IgD-negative memory B cell (primary cell): ENCODE measurements around the gene CMTR1. TPM values are rescaled to one million over a fixed set of nuclear protein-coding genes. Genes with fewer than 3 reads are reported as not detected.
A peak's percentile ranks its signal among the peaks of the same experiment; 100 is the strongest.

Experiments used
- H3K27ac Mint-ChIP-seq, 3 donors: one replicate each; pipeline ENCODE4 v1.8.0; 2020 to 2022; ENCODE audit warnings: mild to moderate bottlenecking in 3 of 3, mixed read lengths in 3 of 3, moderate library complexity in 1 of 3
- H3K27me3 Mint-ChIP-seq: one replicate; pipeline ENCODE4 v1.8.0; 2021; ENCODE audit warnings: mixed read lengths
- H3K36me3 Mint-ChIP-seq: one replicate; pipeline ENCODE4 v1.8.0; 2020; ENCODE audit warnings: mild to moderate bottlenecking, mixed read lengths
- H3K4me1 Mint-ChIP-seq, 3 donors: one replicate each; pipeline ENCODE4 v1.8.0; 2020 to 2022; ENCODE audit warnings: mixed read lengths in 3 of 3, mild to moderate bottlenecking in 1 of 3
- H3K4me3 Mint-ChIP-seq, 4 donors: one replicate each; pipeline ENCODE4 v1.8.0; 2020 to 2022; ENCODE audit warnings: mild to moderate bottlenecking in 4 of 4, mixed read lengths in 4 of 4, moderate library complexity in 3 of 4
- H3K9me3 Mint-ChIP-seq, 3 donors: one replicate each; pipeline ENCODE4 v1.8.0; 2020 to 2021; ENCODE audit warnings: mixed read lengths in 3 of 3, mild to moderate bottlenecking in 1 of 3
- polyA plus RNA-seq: library from polyadenylated mRNA; unstranded; fragments of 300-500 nt; fragmentation: Illumina TruSeq; gene quantifications from one replicate; pipeline ENCODE4 v1.2.3, GENCODE V29; 2021

The CMTR1 gene
- polyA plus RNA-seq, 1 donor from 2014 or later = 27.5 TPM

DNA sequence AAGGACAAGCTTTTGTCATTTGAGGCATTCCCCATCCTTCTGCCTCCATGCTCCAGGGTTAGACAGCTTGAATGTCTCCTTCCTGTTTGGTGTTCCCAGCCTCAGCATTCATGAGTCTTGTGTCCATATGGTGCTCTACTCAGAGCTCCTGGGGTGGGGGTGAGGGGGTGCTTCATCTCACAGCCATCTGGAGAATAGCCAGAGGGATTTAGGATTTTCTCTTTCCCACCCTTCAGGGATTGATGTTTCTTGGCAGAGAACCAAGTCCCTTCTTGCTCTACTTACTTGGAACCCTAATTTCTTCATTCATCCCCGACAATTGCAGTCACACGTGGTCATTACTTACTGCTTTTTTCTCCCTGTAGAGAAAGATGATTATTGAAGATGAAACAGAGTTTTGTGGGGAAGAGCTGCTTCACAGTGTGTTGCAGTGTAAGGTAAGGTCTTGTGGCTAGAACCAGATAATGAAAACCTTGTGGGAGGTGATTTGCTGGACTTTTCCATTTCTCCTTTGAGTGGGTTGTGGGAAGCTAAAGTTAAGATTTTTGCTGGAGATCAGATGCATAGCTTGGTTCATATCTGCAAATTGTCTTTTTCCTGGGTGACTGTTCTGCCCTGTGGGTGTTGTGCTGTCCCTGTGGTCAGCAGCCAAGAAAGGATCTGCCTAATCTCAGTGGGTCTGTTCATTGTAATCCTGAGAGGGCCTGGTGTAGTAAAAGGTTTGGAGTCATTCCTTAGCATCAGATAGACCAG, 18.6 kb downstream of the CMTR1 start:
- no peaks in the 10 kb centered on the region for H3K27me3 Mint-ChIP-seq
- H3K9me3 Mint-ChIP-seq = no peaks in the 10 kb centered on the region
- peaks cover 4% of the 10 kb centered on the region for H3K36me3 Mint-ChIP-seq
- no peak overlapping the region for H3K27ac Mint-ChIP-seq
- H3K4me1 Mint-ChIP-seq = peaks cover 0 to 2% (median 0%) of the 10 kb centered on the region in 3 donors
- no peak overlapping the region for H3K4me3 Mint-ChIP-seq

DNA sequence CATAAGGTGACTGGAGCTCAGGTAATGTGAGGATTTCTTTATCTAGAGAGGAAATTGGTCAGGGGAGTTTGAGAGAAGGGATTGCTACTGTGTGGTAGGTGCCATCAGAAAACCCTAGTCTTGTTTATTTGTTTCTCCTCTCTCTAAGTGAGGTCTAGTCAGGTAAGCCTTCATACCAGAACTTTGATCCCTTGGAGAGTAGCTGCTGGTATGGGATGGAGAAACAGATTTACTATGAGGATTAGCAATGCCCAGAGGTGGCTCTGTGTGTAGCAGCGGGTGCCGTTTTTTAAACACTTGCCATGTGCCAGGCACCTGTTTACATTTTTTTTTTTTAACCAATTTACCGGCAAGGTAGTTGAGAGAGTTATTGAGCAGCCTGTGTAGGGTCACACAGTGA, 19.5 kb downstream of the CMTR1 start:
- Mint-ChIP-seq H3K27me3 (no peaks in the 10 kb centered on the region), H3K27ac (no peak overlapping the region), H3K9me3 (no peaks in the 10 kb centered on the region), H3K4me3 (no peak overlapping the region), H3K36me3 (peaks cover 4% of the 10 kb centered on the region), H3K4me1 (peaks cover 0 to 4% (median 0%) of the 10 kb centered on the region in 3 donors)

DNA sequence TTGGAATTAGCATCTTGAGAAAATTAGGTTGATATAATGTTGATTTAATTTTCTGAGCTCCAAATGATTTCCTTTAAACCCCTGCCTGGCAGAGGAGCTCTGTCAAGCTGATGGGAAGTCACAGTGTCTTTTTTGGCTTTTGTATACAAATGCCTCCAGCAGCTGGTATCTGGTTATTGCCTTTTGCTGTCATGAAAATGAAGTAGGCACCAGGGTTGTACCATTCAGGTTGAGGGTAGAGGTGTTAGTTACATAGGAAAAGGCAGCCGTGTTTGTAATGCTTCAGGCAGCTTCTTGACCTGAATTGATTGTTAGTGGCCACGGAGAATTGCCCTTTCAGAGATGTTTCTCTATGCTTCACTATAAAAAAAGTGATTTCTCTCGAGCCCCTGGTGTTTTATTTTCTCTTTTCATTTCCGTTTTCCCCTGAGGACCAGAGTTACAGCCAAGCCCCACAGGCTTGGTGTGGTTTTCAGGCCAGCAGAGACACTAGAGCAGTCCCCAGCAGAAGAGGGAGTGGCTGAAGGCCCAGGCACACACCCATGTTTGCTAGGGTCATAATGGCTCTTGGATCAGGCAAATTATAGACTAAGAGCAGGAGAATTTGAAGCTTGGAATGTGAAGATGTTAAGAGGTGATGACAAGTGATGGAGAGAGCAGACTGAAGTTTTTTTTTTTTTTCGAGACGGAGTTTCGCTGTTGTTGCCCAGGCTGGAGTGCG, 21.6 kb downstream of the CMTR1 start:
- Mint-ChIP-seq H3K36me3 (peaks cover 4% of the 10 kb centered on the region), H3K4me3 (no peak overlapping the region), H3K27ac (peak overlapping the region in 2 of 3 donors; percentile 20 to 26), H3K9me3 (no peaks in the 10 kb centered on the region), H3K27me3 (no peaks in the 10 kb centered on the region), H3K4me1 (peaks cover 0 to 3% (median 0%) of the 10 kb centered on the region in 3 donors)

DNA sequence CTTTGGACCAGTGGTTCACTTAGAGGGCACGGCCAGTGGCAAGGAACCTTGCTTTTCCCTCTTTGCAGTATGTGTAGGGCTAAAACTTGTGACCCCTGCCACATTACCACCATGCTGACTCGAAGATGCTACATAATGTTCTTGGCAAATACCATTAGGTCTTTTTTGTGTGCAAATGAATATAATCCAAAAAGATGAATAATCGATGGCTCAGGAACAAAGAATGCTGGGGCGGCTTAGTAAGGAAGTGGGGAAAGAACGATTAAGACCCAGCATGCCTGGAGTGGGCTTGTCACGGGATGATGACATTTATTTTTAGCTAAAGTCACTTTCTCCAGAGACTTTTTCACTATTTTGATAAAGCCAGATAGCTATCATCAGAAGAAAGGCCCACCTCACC, 23.1 kb downstream of the CMTR1 start:
- Mint-ChIP-seq H3K27ac (no peak overlapping the region), H3K9me3 (no peaks in the 10 kb centered on the region), H3K36me3 (peaks cover 2% of the 10 kb centered on the region), H3K4me1 (peaks cover 0 to 3% (median 0%) of the 10 kb centered on the region in 3 donors), H3K4me3 (no peak overlapping the region), H3K27me3 (no peaks in the 10 kb centered on the region)

DNA sequence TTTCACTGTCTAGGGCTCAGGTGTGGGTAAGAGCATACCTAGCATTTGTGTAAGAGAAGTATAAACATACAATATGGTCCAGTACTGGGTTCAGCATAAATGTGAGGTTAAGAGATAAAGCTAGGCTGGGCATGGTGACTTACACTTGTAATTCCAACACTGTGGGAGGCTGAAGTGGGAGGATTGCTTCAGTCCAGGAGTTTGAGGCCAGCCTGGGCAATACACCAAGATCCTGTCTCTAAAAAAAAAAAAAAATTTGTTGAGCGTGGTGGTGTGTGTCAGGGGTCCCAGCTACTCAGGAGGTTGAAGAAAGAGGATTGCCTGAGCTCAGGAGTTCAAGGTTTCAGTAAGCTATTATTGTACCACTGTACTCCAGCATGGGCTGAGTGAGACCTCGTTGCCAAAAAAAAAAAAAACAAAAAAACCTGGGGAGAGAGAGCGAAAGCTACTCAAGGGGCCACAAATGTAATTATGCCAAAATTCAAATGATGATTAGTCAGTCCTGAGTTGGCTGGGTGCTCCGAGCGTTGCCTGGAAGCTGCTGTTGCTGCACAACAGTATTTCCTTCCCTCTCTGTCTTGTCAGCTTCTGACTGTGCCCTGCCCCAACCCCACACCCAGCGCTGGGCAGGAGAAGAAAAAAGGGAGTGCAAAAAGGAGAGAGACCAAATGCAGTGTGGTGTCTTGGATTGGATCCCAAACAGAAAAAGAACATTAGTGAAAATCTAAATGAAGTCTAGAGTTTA, 24.0 kb downstream of the CMTR1 start:
- H3K36me3 Mint-ChIP-seq = peaks cover 2% of the 10 kb centered on the region
- no peak overlapping the region for H3K4me3 Mint-ChIP-seq
- H3K4me1 Mint-ChIP-seq = peaks cover 0 to 3% (median 0%) of the 10 kb centered on the region in 3 donors
- H3K9me3 Mint-ChIP-seq = no peaks in the 10 kb centered on the region
- H3K27ac Mint-ChIP-seq = peak overlapping the region in 1 of 3 donors; percentile 67
- H3K27me3 Mint-ChIP-seq = no peaks in the 10 kb centered on the region

DNA sequence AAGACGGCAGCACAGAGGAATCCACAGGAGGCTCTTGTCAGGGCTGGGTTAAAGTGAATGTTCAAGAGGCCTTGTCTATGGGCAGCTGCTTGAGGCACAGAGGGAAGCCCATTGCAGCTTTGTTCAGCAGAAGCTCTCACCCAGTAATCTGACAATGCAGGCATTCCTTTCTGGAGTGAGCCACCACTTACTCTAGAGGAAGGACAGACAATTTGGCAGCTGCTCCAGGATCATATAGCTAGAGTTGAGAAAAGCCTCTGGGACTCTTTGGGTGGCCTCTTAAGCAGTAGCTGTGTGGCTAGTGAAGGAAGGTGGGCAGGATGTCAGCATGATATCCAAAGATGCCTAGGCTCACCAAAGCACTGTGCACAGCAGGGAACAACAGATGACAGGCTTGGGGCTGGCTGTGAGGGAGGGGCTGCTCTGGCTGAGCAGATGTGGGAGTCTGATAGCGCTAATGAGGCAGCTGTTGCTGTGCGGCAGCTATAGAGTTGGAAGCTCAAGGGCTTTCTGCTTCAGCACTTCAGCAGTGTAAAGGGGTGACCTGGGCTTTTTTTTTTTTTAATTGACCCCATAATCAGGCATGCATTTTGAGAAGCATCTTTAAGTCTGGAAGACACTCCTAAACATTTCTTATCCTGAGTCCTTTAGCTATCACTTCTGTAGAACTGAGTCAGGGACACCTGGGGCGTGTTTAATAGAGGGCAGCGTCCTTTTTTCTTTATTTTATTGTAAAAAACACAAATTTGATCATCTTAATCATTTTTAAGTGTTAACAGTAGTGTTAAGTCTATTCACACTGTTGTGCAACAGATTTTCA, 27.2 kb downstream of the CMTR1 start:
- peaks cover 0 to 5% (median 3%) of the 10 kb centered on the region in 3 donors for H3K4me1 Mint-ChIP-seq
- no peak overlapping the region for H3K27ac Mint-ChIP-seq
- no peak overlapping the region for H3K4me3 Mint-ChIP-seq
- H3K9me3 Mint-ChIP-seq = no peaks in the 10 kb centered on the region
- peaks cover 4% of the 10 kb centered on the region for H3K36me3 Mint-ChIP-seq
- H3K27me3 Mint-ChIP-seq = no peaks in the 10 kb centered on the region

DNA sequence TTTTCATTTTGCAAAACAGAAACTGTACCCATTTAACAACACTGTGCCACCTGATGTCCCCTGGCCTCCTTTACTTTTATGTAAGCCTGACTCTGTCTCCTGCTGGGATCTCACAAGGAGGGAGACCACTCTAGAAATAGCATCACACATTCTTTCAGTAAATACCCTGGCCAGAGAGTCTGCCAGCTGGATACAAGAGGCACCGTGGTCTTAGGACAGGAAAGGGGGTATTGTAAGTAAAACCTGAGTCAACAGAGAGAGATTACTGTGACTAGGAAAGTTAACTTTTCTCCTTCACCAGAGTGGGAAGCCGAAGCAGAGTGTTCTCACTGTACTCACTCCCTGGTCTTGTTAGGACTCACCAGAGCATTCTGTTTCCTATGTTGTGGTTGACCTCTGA, 27.8 kb downstream of the CMTR1 start:
- peaks cover 0 to 5% (median 3%) of the 10 kb centered on the region in 3 donors for H3K4me1 Mint-ChIP-seq
- no peak overlapping the region for H3K27ac Mint-ChIP-seq
- H3K27me3 Mint-ChIP-seq = no peaks in the 10 kb centered on the region
- H3K9me3 Mint-ChIP-seq = no peaks in the 10 kb centered on the region
- H3K4me3 Mint-ChIP-seq = no peak overlapping the region
- peaks cover 6% of the 10 kb centered on the region for H3K36me3 Mint-ChIP-seq

DNA sequence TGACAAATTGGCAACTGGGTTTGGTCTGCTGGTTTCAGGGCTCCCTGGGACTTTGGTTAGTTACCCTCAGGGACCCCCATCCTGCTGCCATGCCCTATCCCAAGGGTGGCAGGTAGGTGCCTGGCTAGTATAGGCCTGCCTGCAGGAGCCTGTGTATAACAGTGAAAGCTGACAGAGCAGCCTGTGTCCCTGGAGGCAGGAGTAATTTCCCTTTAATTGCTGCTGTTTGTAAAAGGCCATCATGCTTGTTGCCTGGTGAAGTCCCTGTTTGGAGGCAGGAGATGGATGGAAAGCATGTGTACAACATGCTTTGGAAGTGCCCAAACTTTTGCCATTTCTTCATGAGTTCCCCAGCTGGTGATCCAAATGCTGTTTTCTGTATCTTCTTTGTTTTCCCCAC, 30.1 kb downstream of the CMTR1 start:
- Mint-ChIP-seq H3K9me3 (no peaks in the 10 kb centered on the region), H3K4me3 (no peak overlapping the region), H3K27ac (no peak overlapping the region), H3K36me3 (peaks cover 14% of the 10 kb centered on the region), H3K4me1 (peaks cover 0 to 3% (median 2%) of the 10 kb centered on the region in 3 donors), H3K27me3 (no peaks in the 10 kb centered on the region)

DNA sequence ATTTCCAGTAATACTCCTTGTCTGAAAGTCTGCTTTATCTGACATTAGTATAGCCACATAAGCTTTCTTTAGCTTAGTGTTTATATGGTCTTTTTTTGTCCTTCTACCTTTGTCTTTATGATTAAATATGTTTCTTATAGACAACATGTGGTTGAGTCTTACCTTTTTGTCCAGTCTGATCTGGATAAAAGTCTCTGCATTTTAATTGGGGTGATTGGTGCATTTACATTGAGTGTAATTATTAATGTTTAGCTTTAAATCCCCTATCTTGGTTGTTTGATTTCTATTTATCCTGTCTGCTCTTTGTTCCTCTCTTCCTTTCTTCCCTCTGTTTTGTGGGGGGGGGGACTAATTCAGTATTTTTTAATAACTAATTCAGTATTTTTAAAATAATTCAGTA, 34.7 kb downstream of the CMTR1 start:
- Mint-ChIP-seq H3K9me3 (no peaks in the 10 kb centered on the region), H3K4me3 (no peak overlapping the region), H3K27ac (no peak overlapping the region), H3K27me3 (no peaks in the 10 kb centered on the region), H3K36me3 (peaks cover 18% of the 10 kb centered on the region), H3K4me1 (peaks cover 0 to 3% (median 2%) of the 10 kb centered on the region in 3 donors)

DNA sequence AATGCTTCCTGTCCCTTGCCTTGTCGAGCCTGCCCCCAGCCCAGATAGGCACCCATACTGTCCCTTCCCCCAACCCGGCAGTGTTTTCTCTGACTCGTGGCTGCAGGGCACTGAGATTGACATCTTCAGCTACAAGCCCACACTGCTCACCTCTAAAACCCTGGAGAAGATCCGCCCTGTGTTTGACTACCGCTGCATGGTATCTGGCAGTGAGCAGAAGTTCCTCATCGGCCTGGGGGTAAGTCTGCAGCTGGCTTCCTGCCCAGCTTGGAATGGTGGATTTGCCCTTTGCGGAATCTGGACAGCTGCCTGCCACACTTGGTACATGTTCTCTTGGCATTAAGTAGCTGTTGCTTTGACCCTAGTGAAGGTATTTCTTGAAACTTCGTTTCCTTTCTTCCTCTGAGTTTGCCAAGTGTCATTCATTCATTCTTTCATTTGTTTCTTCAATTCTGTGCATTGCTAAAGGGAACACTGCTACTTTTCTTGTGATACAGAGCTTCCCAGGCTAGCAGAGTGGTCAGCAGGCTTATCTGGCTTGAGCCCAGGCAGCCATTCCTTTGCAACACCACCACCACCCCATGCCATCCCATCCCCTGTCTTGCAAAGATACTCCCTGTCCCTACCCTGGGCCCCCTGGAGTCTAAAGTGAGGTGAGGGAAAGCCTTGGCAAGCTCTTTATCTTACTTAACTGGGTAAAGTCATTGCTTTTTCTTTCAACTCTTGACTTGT, 40.5 kb downstream of the CMTR1 start:
- Mint-ChIP-seq H3K36me3 (peaks cover 9% of the 10 kb centered on the region), H3K9me3 (no peaks in the 10 kb centered on the region), H3K4me1 (peaks cover 0 to 2% (median 0%) of the 10 kb centered on the region in 3 donors), H3K27ac (peak overlapping the region in 2 of 3 donors; percentile 10 to 56), H3K4me3 (no peak overlapping the region), H3K27me3 (no peaks in the 10 kb centered on the region)

DNA sequence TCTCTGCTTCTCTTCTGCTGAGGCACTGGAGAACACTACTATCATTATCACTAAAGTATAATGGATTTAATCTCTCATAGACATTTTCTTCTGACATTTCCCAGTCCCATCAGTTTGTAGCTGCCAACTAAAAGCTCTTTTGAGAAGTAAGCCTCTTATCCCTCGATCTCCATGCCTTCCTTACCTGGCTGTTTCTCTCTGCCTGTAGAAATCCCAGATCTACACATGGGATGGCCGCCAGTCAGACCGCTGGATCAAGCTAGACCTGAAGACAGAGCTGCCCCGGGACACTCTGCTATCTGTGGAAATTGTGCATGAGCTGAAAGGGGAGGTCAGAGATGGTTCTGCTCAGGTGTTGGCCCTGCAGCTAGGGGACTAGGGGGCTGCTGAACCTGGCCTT, 41.3 kb downstream of the CMTR1 start:
- H3K9me3 Mint-ChIP-seq = no peaks in the 10 kb centered on the region
- H3K27me3 Mint-ChIP-seq = no peaks in the 10 kb centered on the region
- H3K27ac Mint-ChIP-seq = peak overlapping the region in 1 of 3 donors; percentile 35
- peaks cover 9% of the 10 kb centered on the region for H3K36me3 Mint-ChIP-seq
- peaks cover 0 to 2% (median 0%) of the 10 kb centered on the region in 3 donors for H3K4me1 Mint-ChIP-seq
- H3K4me3 Mint-ChIP-seq = no peak overlapping the region

DNA sequence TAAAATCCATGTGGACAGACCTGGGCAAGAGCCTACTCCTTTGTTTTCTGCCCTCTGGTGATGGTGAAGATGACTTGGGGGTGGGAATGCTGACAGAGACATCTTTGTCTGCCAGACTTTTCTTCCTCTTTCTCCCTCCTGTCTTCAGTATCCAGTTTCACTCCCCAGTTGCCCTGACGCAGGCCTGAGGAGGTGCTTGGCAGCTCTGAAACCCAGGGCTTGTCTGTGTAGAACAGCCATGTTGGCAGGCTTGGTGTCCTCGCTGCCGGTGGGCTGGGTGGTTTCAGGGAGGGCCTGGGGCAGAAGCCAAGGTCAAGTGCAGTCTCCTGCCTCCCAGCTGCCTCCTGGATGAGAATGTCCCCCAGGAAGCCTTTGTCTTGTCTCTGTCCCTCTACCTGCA, 44.2 kb downstream of the CMTR1 start:
- Mint-ChIP-seq H3K36me3 (peaks cover 5% of the 10 kb centered on the region), H3K4me1 (peaks cover 0 to 5% (median 0%) of the 10 kb centered on the region in 3 donors), H3K4me3 (no peak overlapping the region), H3K27me3 (no peaks in the 10 kb centered on the region), H3K9me3 (no peaks in the 10 kb centered on the region), H3K27ac (peak overlapping the region in 1 of 3 donors; percentile 27)

DNA sequence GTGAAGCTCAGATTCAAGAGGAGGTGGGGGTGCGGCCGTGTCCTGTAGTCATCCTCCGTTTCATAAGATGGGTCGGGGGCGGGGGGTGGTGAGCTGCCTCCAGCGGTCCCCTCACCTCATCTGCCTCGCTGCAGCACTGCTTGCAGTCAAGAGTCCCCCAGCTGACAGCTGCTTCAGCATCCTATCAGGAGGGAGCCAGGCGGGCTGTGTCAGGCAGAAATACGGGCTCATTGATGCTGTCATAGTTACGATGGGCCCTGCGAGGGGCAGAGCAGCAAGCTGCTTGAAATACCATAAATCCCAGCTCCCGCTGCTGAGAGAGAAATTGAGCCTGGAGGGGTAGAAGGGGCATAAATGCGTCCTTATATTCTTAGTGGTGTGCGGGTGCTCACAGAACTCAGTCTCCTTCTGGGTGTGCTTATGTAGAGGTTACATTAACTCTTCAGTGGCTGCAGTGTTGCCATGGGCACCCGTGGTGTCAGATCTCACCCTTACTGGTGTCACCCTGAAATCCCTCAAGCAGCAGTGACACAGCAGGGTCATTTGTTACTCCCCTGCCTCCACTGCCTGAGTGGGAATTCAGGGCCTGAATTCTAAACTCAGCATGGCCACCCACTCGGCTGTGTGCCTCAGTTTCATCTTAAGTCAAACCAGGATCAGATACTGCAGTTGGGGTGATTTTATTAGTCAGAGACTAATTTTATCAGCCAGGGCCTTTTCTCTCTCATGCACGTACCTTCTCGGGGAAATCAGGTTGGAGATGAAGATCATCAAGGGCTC, 44.8 kb downstream of the CMTR1 start:
- H3K9me3 Mint-ChIP-seq = no peaks in the 10 kb centered on the region
- no peak overlapping the region for H3K4me3 Mint-ChIP-seq
- peak overlapping the region in 1 of 3 donors; percentile 18 for H3K27ac Mint-ChIP-seq
- H3K36me3 Mint-ChIP-seq = peaks cover 5% of the 10 kb centered on the region
- no peaks in the 10 kb centered on the region for H3K27me3 Mint-ChIP-seq
- peaks cover 0 to 8% (median 0%) of the 10 kb centered on the region in 3 donors for H3K4me1 Mint-ChIP-seq
